HG03469 (cell line): ENCODE data around the gene GUCY2D.
"Not testable (repeated sequence)": the region's sequence is repeated elsewhere in the genome, so short reads cannot be mapped to it uniquely, and the experiment has no call there.

Source experiments
- ATAC-seq: cut with Tn5 transposase; IDR thresholded peaks from one replicate; pipeline ENCODE4 v1.9.1; 2021; ENCODE audit warnings: mild to moderate bottlenecking, moderate library complexity, moderate number of reproducible peaks; ENCODE audit not compliant: unreplicated experiment

The GUCY2D gene

GRCh38 chr17:8041249-8041928 is 39.0 kb downstream of the GUCY2D start:
- no peak for ATAC-seq

- ATAC-seq: no peak
Observed at GRCh38 chr17:8041979-8042378, 39.6 kb downstream of the GUCY2D start.

GRCh38 chr17:8044819-8045810 is 42.7 kb downstream of the GUCY2D start:
- no peak for ATAC-seq

- ATAC-seq: no peak
Observed at GRCh38 chr17:8046306-8046928, 44.0 kb downstream of the GUCY2D start.

GRCh38 chr17:8046929-8047768 is 44.7 kb downstream of the GUCY2D start:
- ATAC-seq: no peak

- ATAC-seq: no peak
Observed at GRCh38 chr17:8047769-8048110, 45.3 kb downstream of the GUCY2D start.

GRCh38 chr17:8048236-8048635 is 45.8 kb downstream of the GUCY2D start:
- ATAC-seq: no peak

GRCh38 chr17:8048736-8049135 is 46.3 kb downstream of the GUCY2D start:
- ATAC-seq: no peak

- ATAC-seq: no peak
Observed at GRCh38 chr17:8051831-8052230, 49.4 kb downstream of the GUCY2D start.

- ATAC-seq: no peak
Observed at GRCh38 chr17:8052256-8053252, 50.1 kb downstream of the GUCY2D start.

GRCh38 chr17:8053600-8053999 is 51.2 kb downstream of the GUCY2D start:
- ATAC-seq: no peak

GRCh38 chr17:8055851-8056231 is 53.4 kb downstream of the GUCY2D start:
- no peak for ATAC-seq

- no peak for ATAC-seq
Observed at GRCh38 chr17:8056232-8056975, 54.0 kb downstream of the GUCY2D start.

- no peak for ATAC-seq
Observed at GRCh38 chr17:8056976-8057625, 54.7 kb downstream of the GUCY2D start.

GRCh38 chr17:8057691-8058114 is 55.3 kb downstream of the GUCY2D start:
- ATAC-seq: no peak

- ATAC-seq: no peak
Observed at GRCh38 chr17:8059131-8059530, 56.7 kb downstream of the GUCY2D start.

GRCh38 chr17:8060274-8060673 is 57.9 kb downstream of the GUCY2D start:
- ATAC-seq: no peak

GRCh38 chr17:8061851-8062250 is 59.4 kb downstream of the GUCY2D start:
- not testable (repeated sequence) for ATAC-seq
